Calu3 (cell line): Measurements from ENCODE around the gene IER5L. TPM values are rescaled to one million over a fixed set of nuclear protein-coding genes. Genes with fewer than 3 reads are reported as not detected.

Experiments
- BruUV-seq: library from RNA; stranded (reverse); fragments of 400-500 nt; replicated peaks from 2 replicates; lab custom pipeline; 2021; lab: Mats Ljungman, UMichigan
- CTCF ChIA-PET: fragments of 300-600 bp; sonication (Branson Sonifier 250); formaldehyde crosslinking; loops from one replicate; lab custom pipeline; 2022; ENCODE audit warnings: antibody characterized with exemption; lab: Charles Lee
- DNase-seq: peaks from one replicate; pipeline ENCODE4 v3.0.0; 2022
- H3K27ac Mint-ChIP-seq: one replicate; pipeline ENCODE4 v1.8.0; 2022; ENCODE audit warnings: mixed read lengths; ENCODE audit not compliant: unreplicated experiment
- H3K27me3 Mint-ChIP-seq: one replicate; pipeline ENCODE4 v1.8.0; 2022; ENCODE audit warnings: mixed read lengths; ENCODE audit not compliant: unreplicated experiment
- H3K36me3 Mint-ChIP-seq: one replicate; pipeline ENCODE4 v1.8.0; 2022; ENCODE audit warnings: mild to moderate bottlenecking, moderate library complexity, mixed read lengths; ENCODE audit not compliant: insufficient read depth, unreplicated experiment
- H3K4me1 Mint-ChIP-seq: one replicate; pipeline ENCODE4 v1.8.0; 2022; ENCODE audit warnings: mild to moderate bottlenecking, low read depth, mixed read lengths; ENCODE audit not compliant: unreplicated experiment
- H3K4me3 Mint-ChIP-seq: one replicate; pipeline ENCODE4 v1.8.0; 2022; ENCODE audit warnings: mild to moderate bottlenecking, low read depth, moderate library complexity, mixed read lengths; ENCODE audit not compliant: unreplicated experiment
- H3K9me3 Mint-ChIP-seq: one replicate; pipeline ENCODE4 v1.8.0; 2022; ENCODE audit warnings: low read depth, mixed read lengths; ENCODE audit not compliant: unreplicated experiment
- intact Hi-C: fragments of 100-400 bp; cut with micrococcal nuclease; formaldehyde crosslinking; loops from one replicate; pipeline ENCODE4 v1.10.0; 2022; ENCODE audit not compliant: unreplicated experiment
- total RNA-seq: library from RNA; stranded (reverse); gene quantifications from 2 replicates; pipeline ENCODE4 v1.2.3, GENCODE V29; 2022
- TF ChIP-seq, protein P1 (sequence below): fragments of 200-600 bp; IDR thresholded peaks from one replicate; pipeline ENCODE4 v1.8.0; 2022; ENCODE audit warnings: antibody characterized with exemption; ENCODE audit not compliant: unreplicated experiment

The IER5L gene
- total RNA-seq, 1 experiment from 2014 or later = 60.3 TPM

DNA sequence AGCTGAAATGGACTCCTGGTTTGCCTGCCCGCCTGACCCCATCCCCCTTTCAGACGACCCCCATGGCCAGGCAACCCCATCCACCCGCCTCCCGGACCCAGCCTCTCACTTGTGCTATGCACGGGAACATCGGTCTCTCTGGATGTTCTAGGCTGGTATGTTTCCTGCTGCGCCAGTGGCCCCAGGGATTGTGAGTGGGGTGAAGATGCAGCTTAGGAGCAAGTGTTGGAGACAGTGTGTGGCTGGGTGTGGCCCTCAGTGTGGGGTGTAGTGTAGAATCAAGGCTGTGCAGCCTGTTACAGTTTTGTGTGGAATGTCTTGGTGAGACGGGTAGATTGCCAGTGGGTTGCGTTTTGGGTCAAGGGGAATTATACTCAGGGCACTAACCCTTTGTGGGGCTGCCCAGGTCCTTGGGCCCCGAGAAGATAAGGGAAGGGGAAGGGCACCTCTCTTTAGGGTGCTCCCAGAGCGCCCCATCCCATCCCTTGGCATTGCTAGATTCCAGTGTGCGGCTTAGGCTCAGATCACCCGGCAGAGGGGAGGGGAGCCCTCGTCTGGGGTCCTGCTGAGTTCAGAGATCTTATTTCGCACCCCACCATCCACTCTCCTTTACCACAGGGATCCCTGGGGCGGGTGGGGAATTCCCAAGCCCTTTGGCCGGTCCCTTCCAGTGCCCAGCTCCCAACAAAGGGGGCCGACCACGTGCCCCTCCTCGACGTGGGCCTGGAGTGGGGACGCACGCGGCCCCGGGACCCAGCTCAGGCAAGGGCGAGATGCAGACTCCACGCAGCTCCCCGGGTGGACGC, 4.6 kb downstream of the IER5L start:
- intact Hi-C loops = loop anchor here (10.0 kb wide), 1 partner anchor 441 kb away; no protein-coding TSS in a partner anchor
- BruUV-seq = no TSS peak
- no peak for DNase-seq
- no peaks in the 10 kb centered on the region for H3K27me3 Mint-ChIP-seq
- peak overlapping the region; percentile 94 for H3K4me3 Mint-ChIP-seq
- peak overlapping the region; percentile 37 for H3K27ac Mint-ChIP-seq
- no peaks in the 10 kb centered on the region for H3K9me3 Mint-ChIP-seq
- H3K4me1 Mint-ChIP-seq = peaks cover 9% of the 10 kb centered on the region
- peaks cover 53% of the 10 kb centered on the region for H3K36me3 Mint-ChIP-seq
- TF ChIP-seq, protein P1, sequence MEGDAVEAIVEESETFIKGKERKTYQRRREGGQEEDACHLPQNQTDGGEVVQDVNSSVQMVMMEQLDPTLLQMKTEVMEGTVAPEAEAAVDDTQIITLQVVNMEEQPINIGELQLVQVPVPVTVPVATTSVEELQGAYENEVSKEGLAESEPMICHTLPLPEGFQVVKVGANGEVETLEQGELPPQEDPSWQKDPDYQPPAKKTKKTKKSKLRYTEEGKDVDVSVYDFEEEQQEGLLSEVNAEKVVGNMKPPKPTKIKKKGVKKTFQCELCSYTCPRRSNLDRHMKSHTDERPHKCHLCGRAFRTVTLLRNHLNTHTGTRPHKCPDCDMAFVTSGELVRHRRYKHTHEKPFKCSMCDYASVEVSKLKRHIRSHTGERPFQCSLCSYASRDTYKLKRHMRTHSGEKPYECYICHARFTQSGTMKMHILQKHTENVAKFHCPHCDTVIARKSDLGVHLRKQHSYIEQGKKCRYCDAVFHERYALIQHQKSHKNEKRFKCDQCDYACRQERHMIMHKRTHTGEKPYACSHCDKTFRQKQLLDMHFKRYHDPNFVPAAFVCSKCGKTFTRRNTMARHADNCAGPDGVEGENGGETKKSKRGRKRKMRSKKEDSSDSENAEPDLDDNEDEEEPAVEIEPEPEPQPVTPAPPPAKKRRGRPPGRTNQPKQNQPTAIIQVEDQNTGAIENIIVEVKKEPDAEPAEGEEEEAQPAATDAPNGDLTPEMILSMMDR = no peak
- CTCF ChIA-PET = interaction anchor here (0.5 to 2.3 kb wide), 10 partner anchors 22 to 1710 kb away, joined by 3 to 19 read pairs (median 4); no protein-coding TSS in a partner anchor

DNA sequence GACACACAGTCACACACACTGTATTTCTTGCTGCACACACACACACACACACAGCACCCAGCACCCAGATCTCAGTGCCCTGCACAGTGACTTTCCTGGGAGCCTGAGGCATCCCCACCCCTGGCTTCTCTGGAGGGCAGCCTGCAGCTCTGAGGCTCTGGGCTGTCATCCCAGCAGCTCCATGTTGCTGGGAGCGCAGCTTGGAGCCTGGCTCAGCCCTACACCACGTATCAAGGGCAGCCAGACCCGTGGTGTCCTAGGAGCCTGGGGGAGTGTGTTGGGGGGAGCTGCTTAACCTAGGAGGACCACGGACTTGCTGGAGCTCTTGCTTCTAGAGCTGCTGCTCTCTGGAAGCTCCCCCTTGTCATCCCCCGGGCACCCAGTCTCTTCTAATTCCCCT, 5.2 kb downstream of the IER5L start:
- Mint-ChIP-seq H3K27me3 (no peaks in the 10 kb centered on the region), H3K4me1 (peaks cover 16% of the 10 kb centered on the region), H3K36me3 (peaks cover 50% of the 10 kb centered on the region), H3K27ac (peak overlapping the region; percentile 37), H3K9me3 (no peaks in the 10 kb centered on the region), H3K4me3 (peak overlapping the region; percentile 94)
- BruUV-seq = no TSS peak
- intact Hi-C loops = loop anchor here (10.0 kb wide), 1 partner anchor 442 kb away; no protein-coding TSS in a partner anchor
- CTCF ChIA-PET = interaction anchor here (0.5 to 1.4 kb wide), 5 partner anchors 22 to 1710 kb away, joined by 3 to 5 read pairs (median 4); no protein-coding TSS in a partner anchor
- TF ChIP-seq, protein P1 = no peak
- DNase-seq = no peak

DNA sequence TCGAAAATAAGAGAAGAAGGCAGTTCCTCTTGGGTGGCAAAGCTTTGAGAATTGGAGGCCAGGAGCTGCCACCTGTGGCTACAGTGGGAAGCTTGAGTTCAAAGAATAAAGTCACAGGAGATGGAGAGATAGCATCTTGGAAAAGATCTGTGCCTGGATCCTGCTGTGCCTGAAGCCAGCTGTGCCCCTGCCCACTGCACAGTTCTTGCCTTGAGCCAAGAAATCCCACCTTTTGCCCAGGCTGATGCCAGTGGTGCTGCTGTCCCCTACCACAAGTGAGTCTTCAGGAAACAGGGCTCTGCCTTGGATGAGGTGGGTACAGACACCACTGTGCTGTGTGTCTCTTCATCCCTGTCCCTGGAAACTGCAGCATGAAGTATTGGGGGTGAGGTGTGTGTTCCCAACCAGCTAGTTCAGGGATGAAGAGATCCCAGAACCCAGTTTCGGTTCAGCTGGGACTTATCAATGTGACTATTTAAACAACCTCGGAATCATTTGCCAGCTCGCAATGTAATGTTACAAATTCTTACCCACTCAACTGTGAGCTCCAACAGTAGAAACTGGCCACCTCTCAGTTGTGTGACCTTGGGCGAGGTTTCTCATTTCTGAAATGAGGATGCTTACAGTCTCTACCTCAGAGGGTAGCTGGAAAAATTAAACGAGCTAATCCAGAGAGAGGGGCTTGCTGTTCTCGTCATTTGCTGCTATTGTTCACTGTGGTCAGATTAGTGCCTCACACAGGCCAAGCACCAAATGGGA, 5.9 kb downstream of the IER5L start:
- intact Hi-C loops = loop anchor here (10.0 kb wide), 1 partner anchor 443 kb away; no protein-coding TSS in a partner anchor
- Mint-ChIP-seq H3K4me3 (no peak overlapping the region), H3K9me3 (no peaks in the 10 kb centered on the region), H3K27me3 (no peaks in the 10 kb centered on the region), H3K27ac (no peak overlapping the region), H3K36me3 (peaks cover 48% of the 10 kb centered on the region), H3K4me1 (peaks cover 23% of the 10 kb centered on the region)
- TF ChIP-seq, protein P1 = no peak
- no peak for DNase-seq
- no TSS peak for BruUV-seq
- CTCF ChIA-PET = interaction anchor here (0.6 to 1.4 kb wide), 3 partner anchors 32 to 190 kb away, joined by 4 to 5 read pairs (median 4); no protein-coding TSS in a partner anchor

DNA sequence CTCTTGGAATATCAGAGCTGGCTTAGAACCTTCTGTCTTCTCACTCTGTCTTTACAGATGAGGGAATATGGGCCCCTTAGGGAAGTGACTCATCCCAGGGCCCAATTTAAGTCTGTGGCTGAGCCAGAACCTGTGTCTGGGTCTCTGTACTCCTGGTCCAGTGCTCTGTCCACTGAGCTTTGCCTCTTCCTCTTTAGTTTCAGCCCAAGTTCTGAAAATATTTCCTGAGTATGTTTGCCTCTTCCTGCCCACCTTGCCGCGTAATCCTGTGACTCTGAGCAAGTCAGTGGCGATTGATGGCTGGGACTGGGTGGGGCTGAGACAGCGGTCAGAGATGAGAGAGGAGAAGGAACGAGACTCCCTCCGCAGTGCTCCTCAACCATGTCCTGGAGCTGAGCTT, 7.8 kb downstream of the IER5L start:
- Mint-ChIP-seq H3K4me3 (no peak overlapping the region), H3K36me3 (peaks cover 29% of the 10 kb centered on the region), H3K4me1 (peaks cover 32% of the 10 kb centered on the region), H3K9me3 (no peaks in the 10 kb centered on the region), H3K27me3 (no peaks in the 10 kb centered on the region), H3K27ac (peak overlapping the region; percentile 20)
- BruUV-seq = no TSS peak
- CTCF ChIA-PET = no interaction called here
- TF ChIP-seq, protein P1 = no peak
- no peak for DNase-seq
- intact Hi-C loops = loop anchor here (10.0 kb wide), 1 partner anchor 445 kb away; no protein-coding TSS in a partner anchor
